Measurements from ENCODE around the gene NPC2. TPM values are rescaled to one million over a fixed set of nuclear protein-coding genes. Genes with fewer than 3 reads are reported as not detected.

NPC2 gene
- polyA plus RNA-seq, 1 experiment = 267 TPM

GRCh38 chr14:74507085-74507484, 14.0 kb upstream of the NPC2 start:
- DNase-seq (ENCODE audit: low read depth) = no peak
- Histone ChIP-seq H3K27me3 (ENCODE audit: control insufficient read depth, insufficient read depth, low read length) (no peaks in the 10 kb centered on the region), H3K36me3 (ENCODE audit: control insufficient read depth, insufficient read depth, low read length) (peaks cover 6% of the 10 kb centered on the region), H3K4me3 (ENCODE audit: low read depth, low read length) (no peak overlapping the region)
- TF ChIP-seq CTCF (IDR thresholded peaks at IDR 0.05; ENCODE audit: insufficient read depth, low read depth, low read length) = no peak
- POLR2A ChIA-PET = no interaction called here
- CTCF ChIA-PET = interaction anchor here (1.3 to 1.4 kb wide), 2 partner anchors 76 to 105 kb away, joined by 3 read pairs; partner anchors contain the start of gene LTBP2

- TF ChIP-seq CTCF (IDR thresholded peaks at IDR 0.05; ENCODE audit: insufficient read depth, low read depth, low read length) = no peak
- Histone ChIP-seq H3K36me3 (ENCODE audit: control insufficient read depth, insufficient read depth, low read length) (peaks cover 6% of the 10 kb centered on the region), H3K27me3 (ENCODE audit: control insufficient read depth, insufficient read depth, low read length) (no peaks in the 10 kb centered on the region), H3K4me3 (ENCODE audit: low read depth, low read length) (no peak overlapping the region)
- ChIA-PET CTCF (interaction anchor here (1.4 kb wide), 1 partner anchor 105 kb away, joined by 3 read pairs; the partner anchor contains the start of gene LTBP2), POLR2A (no interaction called here)
- no peak for DNase-seq (ENCODE audit: low read depth)
Measured at GRCh38 chr14:74506411-74506851, 13.3 kb upstream of the NPC2 start.

GRCh38 chr14:74505831-74506230, 12.7 kb upstream of the NPC2 start:
- Histone ChIP-seq H3K36me3 (ENCODE audit: control insufficient read depth, insufficient read depth, low read length) (peaks cover 6% of the 10 kb centered on the region), H3K27me3 (ENCODE audit: control insufficient read depth, insufficient read depth, low read length) (no peaks in the 10 kb centered on the region), H3K4me3 (ENCODE audit: low read depth, low read length) (no peak overlapping the region)
- CTCF ChIA-PET = interaction anchor here (1.4 kb wide), 1 partner anchor 106 kb away, joined by 3 read pairs; the partner anchor contains the start of gene LTBP2
- POLR2A ChIA-PET = no interaction called here
- no peak for DNase-seq (ENCODE audit: low read depth)
- no peak for TF ChIP-seq CTCF (IDR thresholded peaks at IDR 0.05; ENCODE audit: insufficient read depth, low read depth, low read length)

- H3K36me3 ChIP-seq (ENCODE audit: control insufficient read depth, insufficient read depth, low read length) = peaks cover 6% of the 10 kb centered on the region
- no peak for TF ChIP-seq CTCF (IDR thresholded peaks at IDR 0.05; ENCODE audit: insufficient read depth, low read depth, low read length)
- H3K4me3 ChIP-seq (ENCODE audit: low read depth, low read length) = no peak overlapping the region
- no peaks in the 10 kb centered on the region for H3K27me3 ChIP-seq (ENCODE audit: control insufficient read depth, insufficient read depth, low read length)
- POLR2A ChIA-PET = no interaction called here
- no peak for DNase-seq (ENCODE audit: low read depth)
- CTCF ChIA-PET = interaction anchor here (1.4 to 7.4 kb wide), 2 partner anchors 67 to 106 kb away, joined by 3 to 66 read pairs; partner anchors contain the start of gene LTBP2
Measured at GRCh38 chr14:74504874-74505720, 12.0 kb upstream of the NPC2 start.

- ChIA-PET POLR2A (no interaction called here), CTCF (interaction anchor here (1.4 to 7.4 kb wide), 2 partner anchors 67 to 107 kb away, joined by 3 to 66 read pairs; partner anchors contain the start of gene LTBP2)
- Histone ChIP-seq H3K36me3 (ENCODE audit: control insufficient read depth, insufficient read depth, low read length) (peaks cover 6% of the 10 kb centered on the region), H3K4me3 (ENCODE audit: low read depth, low read length) (no peak overlapping the region), H3K27me3 (ENCODE audit: control insufficient read depth, insufficient read depth, low read length) (no peaks in the 10 kb centered on the region)
- DNase-seq (ENCODE audit: low read depth) = no peak
- no peak for TF ChIP-seq CTCF (IDR thresholded peaks at IDR 0.05; ENCODE audit: insufficient read depth, low read depth, low read length)
Measured at GRCh38 chr14:74504412-74504811, 11.3 kb upstream of the NPC2 start.
